ENCODE results near the gene RAD51B.

- TF ChIP-seq POLR2A (IDR thresholded peaks at IDR 0.05), result no peak
- TF ChIP-seq CTCF (IDR thresholded peaks at IDR 0.05), result no peak
Observed at GRCh38 chr14:68342216-68342763, 522.7 kb downstream of the RAD51B start.
